Activated naive CD4-positive, alpha-beta T cell treated with Interleukin-2 at 50 U/mL for 16 hours (primary cell): ENCODE measurements around the gene CDCA5.

ENCODE experiments used
- DNase-seq: peaks from one replicate; pipeline ENCODE4 v3.0.0-alpha.2; 2020

Gene CDCA5

DNA sequence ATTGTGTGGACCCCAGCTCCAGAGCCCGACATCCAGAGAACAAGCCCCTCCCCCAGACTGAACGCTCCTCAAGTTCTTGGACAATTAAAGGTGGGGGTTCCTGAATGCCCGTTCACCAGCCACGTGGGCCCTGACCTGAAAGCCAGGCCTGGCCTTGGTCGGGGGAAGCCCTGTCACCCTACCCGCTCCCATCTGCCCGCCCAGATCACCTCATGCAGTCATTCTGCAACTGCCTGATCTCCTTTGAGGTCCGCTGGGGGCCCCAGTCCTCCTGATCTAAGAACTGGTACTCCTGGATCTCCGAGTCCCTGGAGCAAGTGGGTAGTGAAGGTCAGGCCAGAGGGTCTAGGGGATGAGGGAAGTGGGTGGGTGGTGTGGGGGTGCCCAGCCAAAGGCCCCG is 16.4 kb downstream of the CDCA5 start:
- no peak for DNase-seq

DNA sequence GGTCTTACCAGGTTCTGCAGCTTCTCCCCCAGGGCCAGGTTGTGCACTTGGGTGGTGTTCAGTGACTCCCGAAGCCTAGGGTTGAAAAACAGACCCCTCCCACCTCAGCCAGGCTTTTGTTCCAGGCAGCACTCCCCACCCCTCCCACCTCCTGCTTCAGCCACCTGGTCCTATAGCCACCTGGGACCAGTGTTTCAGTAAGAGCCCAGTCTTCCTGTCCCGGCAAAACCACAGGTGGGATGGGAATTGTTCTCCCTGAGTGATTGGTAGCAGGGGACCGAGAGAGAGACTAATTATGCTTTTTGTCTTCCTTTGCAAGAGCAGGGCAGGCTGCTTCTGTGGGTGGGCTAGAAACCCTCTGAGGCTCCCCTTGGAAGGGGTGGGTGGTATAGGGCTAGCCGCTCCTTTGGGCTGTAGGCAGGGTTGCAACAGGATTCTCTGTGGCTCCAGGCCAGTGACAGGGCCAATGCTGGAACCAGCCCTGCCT is 17.0 kb downstream of the CDCA5 start:
- DNase-seq, result no peak

DNA sequence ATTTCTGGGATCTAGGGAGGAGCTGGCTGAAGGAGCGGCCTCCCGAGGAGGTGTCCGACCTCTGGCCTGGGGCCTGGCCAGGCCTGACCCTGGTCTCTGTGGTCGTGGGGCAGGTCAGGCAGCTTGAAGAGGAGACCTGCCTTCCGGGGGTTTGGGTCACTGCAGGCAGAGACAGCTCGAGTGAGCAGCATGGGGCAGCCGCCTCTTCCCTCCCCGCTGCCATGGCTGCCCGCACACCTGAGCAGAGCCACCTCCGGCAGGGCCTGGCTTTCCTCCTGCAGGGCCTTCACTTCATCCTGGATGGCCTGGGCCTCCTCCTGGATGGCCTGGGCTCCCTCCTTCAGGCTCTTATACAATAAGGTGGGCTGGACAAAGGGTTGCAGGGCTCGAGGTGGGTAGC is 17.5 kb downstream of the CDCA5 start:
- DNase-seq, result no peak

DNA sequence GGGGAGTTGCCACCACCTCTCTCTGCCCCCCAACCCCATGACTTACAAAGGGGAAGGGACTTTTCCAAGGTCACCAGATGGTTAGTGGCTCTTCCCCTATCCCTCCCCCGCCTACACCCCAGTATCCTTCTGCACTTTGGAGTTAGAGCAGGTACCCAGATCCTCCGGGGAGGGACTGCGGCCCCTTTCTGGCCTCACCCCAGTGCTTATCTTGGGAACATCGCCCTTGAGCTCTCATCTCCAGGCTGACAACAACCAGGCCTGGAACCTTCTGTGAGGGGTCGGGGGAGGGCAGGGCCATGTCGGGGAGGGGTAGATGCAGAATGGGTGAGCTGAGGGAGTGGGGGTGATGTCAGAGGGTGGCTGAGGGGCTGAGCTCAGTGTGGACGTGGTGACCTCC is 18.0 kb downstream of the CDCA5 start:
- DNase-seq, result no peak

DNA sequence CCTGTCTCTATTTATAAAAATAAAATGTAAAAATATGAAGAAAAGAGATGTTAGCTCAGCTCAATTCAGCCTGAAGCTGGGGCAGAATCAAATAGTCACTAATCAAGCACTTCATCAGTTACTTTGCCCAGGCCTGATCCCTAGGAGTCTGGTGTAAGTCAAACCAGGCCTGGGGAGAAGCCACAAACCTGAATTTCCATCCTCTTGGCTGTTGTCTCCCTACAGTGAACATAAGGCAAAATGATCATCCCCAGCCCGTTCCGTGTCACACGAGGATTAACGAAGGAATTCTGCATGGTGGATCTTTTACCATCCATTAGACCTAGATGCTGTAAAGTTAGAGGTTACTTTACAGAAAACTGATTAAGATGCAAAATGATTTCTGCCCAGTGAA is 19.0 kb downstream of the CDCA5 start:
- DNase-seq, result no peak

DNA sequence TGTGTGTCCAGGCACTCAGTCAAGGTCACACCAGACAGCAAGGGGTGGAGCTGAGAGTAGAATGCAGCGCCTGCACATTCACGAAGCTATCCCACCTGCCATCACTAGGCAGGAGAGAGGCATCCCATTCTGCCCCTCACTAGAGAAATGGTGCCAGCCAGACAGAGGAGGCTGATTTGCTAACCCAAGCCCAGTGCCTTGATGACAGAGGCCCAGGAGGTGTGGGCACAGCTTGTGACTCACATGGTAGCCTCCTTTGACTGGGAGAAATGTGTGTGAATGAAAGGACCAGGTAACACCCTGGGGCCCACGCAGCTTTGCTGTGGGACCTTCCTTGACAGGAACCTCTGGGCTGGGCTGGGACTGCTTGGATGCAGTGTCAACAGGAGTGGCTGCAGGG is 20.3 kb downstream of the CDCA5 start:
- DNase-seq, result no peak

DNA sequence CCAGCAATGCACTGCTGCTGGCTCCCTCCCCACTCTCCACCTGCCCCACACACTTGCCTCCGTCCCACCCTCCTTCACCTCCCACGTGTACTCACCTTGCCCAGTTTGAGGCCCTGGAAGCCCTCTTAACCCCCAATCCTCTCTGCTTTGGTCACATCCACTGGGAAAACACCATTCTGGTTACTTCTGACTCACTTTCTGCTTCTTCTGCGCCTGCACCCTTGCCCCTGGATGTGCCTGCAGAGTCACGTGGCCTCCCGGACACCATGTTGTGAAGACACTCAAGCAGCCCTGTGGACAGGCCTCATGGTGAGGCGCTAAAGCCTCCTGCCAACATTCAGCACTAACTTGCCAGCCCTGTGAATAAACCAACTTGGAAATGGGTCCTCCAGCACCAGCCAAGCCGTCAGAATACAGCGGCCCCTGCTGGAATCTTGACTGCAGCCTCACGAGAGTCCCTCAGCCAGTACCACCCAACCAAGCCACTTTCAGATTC is 22.9 kb downstream of the CDCA5 start:
- no peak for DNase-seq

DNA sequence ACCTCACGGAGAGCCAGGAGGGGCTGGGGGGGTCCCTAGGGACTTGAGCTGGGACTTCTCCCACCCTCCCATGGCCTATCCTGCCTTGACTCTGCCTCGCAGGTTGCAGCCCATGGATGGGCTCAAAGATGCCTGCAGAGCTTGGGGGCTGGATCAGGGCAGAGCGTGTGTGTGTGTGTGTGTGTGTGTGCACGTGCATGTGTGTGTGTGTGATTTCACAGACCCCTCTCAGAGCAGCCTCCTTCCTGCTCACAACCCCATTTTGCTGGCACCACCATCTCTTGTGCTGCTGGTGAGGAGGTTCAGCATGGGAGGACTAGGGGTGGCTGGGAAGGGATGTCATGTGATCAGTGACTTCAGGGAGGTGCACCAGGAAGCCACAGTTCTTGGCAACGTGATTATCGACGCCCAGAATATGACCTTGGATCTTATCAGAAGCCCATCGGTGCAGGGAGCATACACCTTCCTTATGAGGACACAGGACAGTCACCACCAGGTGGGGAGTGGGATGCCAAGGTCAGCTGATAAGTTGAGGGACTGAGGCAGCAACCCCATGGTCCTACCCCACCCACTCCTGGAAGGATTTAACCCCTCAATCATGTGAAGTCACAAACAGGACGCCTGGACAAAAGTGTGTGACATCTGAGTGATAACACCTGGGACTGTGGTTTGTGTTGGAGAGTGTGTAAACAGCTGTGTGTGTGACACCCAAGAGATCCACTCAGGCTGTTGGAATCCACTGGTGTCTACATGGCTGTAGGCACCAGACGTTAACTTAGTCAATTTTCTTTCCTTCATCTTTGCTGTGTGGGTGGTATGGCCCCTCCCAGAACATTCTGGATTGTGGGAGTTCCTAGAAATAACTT is 23.6 kb downstream of the CDCA5 start:
- no peak for DNase-seq

DNA sequence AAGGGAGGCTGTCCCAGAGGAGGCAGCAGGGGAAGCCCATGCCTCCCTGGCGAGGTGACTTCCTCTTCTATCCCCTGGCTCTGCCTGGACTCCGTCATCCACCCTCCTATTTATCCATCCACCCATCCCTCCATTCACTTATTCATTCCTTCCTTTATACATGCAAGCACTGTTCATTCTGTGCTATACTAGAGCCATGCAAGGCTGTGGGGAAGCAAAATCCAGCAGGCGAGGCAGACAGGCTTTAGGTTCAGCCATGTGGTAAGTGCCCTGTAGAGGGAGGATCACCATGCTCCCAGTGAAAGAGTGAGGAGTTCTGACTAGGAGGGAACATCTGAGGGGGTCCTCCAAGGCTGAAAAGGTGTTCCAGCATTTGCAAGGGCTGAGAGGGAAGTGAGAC is 24.3 kb downstream of the CDCA5 start:
- DNase-seq, result no peak

DNA sequence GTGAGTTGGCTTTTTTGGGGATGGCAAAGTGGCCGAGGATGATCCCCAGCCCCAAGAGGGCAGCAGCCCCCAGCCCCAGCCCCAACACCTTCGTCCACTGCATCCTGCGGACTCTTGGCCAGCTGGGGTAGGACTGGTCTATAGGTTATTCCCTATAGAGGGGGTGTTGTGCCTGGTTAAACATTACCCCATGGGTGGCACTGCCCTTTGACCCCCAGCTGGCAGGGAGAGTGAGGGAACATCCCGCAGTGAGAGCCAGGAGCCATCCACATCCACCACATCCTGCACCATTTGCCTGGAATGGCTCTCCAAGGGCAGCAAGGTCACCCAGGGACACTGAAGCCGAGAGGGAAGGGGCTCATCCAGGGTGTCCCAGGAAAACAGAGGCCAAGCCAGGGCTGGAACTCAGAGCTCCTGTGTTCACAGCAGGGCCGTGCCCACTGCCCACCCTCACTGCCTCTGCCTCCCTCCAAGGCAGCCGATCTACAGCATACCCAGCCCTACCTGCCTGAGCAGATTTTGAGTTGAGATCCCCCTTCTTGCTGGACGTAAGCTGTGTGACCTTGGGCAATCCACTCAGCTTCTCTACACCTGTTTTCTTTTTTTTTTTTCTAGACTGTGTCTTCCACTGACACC is 25.3 kb downstream of the CDCA5 start, which contains the start of gene NAALADL1:
Gene NAALADL1 (minus strand): TSS at position 135 of the 636 bp plus-strand sequence. CDS start 32 bp downstream, at position 103.
- DNase-seq, result no peak

DNA sequence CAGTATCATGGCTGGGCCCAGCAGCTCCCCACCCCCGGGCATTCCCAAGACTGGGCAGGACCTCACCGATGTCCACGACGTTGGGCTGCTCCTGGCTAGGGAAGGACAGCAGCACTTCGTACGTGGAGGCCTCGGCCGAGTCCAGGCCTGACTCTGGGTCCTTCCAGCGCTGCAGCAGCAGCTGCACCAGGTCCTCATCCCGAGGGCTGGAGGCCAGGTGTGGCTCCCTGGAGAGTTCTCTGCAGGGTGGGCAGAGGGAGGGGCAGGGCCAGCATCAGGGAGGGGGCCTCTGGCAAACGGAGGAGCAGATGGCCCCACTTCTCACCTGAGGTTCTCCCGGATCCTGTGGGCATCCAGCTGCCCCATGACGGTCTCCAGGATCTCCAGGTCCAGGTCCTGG is 25.8 kb downstream of the CDCA5 start:
- DNase-seq, result no peak

DNA sequence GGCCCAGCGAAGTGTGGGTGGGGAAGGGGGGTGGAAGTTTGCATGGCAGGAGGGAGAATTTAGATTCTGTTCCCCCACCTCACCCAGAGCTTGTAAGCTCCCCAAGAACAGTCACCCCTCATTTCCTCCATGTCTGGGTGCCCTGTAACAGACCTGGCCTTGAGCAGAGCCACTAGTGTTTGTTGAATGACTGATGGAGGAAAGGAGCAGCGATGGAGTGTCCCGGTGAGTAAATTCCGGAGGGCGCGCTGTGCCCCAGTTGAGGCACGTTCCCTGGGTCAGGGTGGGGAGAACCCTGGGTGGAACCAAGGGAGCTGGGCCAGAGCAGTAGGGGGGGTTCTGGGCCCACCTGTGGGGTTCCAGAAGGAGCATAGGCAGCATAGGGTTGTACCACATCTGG is 26.3 kb downstream of the CDCA5 start:
- no peak for DNase-seq

DNA sequence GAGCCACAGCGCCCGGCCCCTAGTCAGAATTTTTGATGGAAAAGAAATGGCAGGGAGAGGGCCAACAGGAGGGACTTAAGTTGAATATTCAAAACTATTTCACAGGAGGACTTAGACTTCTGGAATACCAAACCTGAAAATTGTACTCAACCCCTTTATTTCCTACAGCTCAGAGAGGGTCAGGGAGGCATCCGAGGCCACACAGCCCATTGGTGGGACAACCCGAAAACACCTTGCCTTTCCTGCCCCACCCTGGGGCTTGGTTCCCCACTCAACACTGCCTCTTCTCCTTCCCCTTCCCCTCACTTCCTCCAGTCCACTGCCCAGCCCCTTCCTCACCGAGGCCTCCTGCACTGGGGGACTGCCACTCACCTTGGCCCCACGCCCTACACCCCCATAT is 26.8 kb downstream of the CDCA5 start:
- no peak for DNase-seq

DNA sequence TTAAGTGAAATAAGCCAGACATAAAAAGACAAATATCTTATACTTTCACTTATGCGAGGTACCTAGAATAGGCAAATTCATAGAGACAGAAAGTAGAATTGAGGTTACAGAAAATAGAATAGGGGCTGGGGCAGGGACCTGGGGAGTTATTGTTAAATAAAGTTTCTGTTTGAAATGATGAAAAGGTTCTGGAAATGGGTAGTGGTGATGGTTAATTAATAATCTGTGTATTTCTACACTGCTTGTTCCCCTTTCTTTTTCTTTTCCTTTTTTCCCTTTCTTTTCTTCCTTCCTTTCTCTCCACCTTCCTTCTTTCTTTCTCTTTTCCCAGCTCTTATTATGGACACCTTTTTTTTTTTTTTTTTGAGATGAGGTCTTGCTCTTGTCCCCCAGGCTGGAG is 28.3 kb downstream of the CDCA5 start:
- no peak for DNase-seq

DNA sequence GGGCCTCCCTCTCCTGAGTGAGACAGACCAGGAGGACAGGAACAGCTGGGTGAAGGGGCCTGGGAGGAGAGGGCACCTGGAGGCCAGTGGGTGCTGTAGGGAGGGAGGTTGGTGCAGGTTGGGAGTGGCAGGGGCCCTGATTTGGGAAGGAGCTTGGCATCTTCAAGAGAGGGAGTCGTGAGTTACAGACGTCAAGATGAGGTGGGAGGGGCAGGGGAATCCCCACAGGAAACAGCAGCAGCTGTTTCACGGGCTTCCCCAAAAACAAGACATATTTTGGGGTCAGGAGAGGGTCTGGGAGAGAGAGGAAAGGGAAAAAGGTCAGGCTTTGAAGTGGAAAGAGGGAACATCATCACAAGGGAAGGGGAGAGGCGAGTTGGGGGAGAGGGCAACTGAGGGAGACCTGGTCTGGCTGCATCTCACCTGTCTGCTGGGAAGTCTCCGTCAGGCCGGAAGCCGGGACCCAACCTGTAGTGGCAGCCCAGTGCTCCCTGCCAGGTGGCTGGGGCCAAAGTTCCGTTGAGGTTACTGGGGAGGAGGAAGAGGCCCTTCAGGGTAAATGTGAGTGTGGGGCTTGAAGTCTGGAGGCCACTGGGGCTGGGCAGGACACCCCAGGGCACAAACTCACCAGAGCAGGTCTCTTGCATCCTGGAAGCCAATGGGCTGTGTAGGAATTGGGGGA is 29.9 kb downstream of the CDCA5 start:
- DNase-seq, result peak; percentile 13

DNA sequence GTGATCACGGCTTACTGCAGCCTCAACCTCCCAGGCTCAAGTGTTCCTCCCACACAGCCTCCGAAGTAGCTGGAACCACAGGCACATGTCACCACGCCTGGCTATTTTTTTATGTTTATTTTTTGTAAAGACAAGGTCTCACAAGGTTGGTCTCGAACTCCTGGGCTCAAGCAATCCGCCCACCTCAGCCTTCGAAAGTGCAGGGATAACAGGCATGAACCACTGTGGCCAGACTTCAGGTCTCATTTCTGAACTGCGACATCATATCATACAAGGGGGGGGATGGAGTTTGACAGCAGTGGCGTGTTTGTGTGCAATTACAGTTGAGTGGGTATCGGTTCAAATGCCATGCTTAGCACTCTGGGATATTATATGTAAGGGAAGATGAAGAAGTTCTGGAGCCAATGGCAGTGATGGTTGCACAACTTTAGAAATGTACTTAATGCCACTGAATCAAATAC is 32.4 kb downstream of the CDCA5 start:
- DNase-seq, result no peak

DNA sequence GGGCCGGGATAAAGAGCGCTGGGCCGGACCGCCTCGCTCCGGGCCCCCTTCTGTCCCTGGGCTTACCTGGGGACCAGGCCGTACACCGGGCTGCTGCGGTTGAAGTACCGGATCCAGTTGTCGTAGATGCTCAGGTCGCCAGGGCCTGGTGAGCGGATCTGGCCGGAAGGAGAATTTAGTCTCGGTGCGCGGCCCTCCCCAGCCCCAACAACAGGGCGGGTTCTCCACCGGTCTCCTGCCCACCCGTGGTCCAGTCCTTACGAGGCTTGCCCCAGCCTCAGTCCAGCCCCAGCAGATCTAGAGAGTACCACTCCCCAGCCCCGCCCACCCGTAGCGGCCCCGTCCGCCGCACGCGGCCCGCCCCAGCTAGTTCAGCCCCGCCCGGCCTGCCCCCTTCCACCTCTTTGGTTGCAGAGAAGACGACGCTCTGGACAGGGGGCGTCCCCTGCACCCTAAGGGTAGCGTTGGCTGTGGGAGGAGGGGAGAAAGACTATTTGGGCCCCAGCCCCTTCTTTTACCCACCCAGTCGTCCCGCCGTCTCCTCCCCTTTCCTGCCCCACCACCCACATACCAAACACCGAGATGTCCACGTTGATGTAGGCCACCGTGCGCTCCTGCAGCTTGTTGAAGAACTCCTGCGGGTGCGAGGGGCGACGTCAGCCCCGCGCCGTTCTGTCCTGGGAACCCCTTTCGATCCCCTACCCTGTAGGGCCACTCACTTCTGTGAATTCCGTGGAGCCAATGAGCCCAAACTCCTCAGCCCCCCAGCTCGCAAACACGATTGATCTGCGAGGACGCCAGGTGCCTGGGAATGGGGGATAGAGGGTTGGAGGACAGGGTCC is 36.0 kb downstream of the CDCA5 start:
- peak; percentile 27 for DNase-seq

DNA sequence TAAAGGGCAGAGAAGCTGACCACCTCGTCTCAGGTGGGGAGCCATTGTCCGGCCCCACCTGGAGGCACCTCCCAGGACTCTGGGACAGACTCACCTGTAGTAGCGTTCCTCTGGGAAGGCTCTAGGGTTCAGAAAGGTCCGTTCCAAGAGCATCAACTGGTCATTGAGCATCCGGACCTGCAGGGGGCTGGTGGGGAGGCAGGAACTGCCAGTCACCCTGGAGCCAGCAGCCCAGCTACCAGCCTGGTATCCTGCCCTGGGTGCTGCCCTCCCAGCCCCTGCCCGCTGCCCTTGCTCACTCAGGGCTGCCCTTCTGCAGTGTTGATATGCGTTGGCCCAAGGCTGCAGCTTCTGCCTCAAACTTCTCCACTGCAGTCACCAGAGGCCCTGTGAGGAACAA is 38.1 kb downstream of the CDCA5 start:
- DNase-seq, result no peak

DNA sequence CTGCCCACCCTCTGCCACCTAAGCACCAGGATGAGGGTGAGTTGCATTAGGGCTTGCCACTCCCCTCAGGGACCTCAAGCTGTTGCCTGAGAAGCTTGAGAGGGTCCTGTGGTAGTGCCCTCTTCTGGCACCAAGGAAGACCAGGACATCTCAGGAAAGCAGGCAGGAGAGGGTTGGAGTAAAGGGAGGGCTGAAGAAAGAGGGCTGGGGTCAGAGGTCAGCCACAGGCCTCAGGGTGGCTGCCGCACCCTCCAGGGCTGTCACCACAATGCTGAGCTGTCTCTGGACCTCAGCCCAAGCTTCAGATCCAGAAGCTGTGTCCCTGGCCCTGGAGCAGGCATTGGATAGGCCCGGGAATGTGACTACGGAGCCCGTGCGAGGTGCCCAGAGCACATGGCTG is 38.8 kb downstream of the CDCA5 start:
- DNase-seq, result no peak

DNA sequence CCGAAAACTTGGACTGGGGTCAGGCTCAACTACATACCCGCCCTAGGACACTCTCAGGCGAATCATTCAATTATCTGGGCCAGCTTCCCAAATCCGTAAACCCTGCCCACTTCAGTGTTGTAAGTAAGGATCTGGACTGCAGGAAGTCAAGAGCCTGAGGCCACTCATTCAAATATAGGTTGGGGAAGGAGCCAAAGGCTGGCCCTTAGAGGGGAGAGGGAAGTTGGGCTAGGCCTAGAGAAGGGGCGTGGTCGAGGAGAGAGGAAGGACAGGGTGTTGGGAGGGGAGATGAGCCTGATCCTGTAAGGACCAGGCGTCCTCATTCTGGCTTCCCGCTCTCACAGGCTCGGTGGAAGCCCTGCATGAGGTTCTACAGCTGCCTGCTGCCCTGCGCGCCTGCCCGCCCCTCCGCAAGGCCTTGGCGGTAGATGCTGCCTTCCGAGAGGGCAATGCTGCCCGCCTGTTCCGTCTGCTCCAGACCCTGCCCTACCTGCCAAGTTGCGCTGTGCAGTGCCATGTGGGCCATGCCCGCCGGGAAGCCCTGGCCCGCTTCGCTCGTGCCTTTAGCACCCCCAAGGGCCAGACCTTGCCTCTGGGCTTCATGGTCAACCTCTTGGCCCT is 39.8 kb downstream of the CDCA5 start:
- no peak for DNase-seq

DNA sequence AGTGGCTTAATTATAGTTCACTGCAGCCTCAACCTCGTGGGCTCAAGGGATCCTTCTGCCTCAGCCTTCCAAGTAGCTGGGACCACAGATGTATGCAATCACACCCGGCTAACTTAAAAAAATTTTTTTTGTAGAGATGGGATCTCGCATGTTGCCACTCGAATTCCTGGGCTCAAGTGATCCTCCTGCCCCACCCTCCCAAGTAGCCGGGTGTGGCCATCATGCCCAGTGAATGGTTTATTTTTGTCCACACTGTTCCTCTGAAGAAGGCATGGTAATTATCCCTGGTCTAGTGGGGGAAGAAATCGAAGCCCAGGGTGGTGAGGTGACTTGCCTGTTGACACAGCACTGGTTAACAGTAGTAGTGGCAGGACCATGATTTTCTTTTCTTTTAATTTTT is 40.9 kb downstream of the CDCA5 start:
- no peak for DNase-seq
